ENCODE measurements around the gene CHRDL1.

DNA sequence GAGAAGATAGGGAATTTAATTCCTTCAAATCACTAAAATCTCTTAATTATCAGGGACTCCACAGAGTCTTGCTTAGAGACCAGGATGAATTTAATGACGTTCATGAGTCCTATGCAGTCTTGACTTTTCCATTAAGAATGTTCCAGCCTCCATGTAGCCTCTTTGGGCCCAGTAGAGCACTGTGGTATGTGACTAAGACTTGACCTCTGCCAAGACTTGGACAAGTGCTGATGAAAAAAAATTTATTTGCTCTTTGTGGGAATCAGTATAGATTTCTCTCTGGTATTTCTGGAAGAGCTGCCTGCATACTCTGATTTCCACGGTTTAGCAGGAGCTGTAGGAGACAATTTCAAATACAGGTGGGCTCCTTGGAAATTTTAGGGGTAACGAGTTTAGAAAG is 40.6 kb downstream of the CHRDL1 start:
- TF ChIP-seq, protein P1, sequence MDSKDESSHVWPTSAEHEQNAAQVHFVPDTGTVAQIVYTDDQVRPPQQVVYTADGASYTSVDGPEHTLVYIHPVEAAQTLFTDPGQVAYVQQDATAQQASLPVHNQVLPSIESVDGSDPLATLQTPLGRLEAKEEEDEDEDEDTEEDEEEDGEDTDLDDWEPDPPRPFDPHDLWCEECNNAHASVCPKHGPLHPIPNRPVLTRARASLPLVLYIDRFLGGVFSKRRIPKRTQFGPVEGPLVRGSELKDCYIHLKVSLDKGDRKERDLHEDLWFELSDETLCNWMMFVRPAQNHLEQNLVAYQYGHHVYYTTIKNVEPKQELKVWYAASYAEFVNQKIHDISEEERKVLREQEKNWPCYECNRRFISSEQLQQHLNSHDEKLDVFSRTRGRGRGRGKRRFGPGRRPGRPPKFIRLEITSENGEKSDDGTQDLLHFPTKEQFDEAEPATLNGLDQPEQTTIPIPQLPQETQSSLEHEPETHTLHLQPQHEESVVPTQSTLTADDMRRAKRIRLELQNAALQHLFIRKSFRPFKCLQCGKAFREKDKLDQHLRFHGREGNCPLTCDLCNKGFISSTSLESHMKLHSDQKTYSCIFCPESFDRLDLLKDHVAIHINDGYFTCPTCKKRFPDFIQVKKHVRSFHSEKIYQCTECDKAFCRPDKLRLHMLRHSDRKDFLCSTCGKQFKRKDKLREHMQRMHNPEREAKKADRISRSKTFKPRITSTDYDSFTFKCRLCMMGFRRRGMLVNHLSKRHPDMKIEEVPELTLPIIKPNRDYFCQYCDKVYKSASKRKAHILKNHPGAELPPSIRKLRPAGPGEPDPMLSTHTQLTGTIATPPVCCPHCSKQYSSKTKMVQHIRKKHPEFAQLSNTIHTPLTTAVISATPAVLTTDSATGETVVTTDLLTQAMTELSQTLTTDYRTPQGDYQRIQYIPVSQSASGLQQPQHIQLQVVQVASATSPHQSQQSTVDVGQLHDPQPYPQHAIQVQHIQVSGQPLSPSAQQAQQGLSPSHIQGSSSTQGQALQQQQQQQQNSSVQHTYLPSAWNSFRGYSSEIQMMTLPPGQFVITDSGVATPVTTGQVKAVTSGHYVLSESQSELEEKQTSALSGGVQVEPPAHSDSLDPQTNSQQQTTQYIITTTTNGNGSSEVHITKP (CRISPR knock-in tag; IDR thresholded peaks at IDR 0.05; ENCODE audit: low read depth) = no peak
- TF ChIP-seq NR1H2 (CRISPR knock-in tag; IDR thresholded peaks at IDR 0.05; ENCODE audit: borderline replicate concordance, low read depth) = no peak
- TF ChIP-seq, protein P2, sequence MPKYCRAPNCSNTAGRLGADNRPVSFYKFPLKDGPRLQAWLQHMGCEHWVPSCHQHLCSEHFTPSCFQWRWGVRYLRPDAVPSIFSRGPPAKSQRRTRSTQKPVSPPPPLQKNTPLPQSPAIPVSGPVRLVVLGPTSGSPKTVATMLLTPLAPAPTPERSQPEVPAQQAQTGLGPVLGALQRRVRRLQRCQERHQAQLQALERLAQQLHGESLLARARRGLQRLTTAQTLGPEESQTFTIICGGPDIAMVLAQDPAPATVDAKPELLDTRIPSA (CRISPR knock-in tag; IDR thresholded peaks at IDR 0.05; ENCODE audit: borderline replicate concordance) = no peak
- TF ChIP-seq RNF2 (conservative IDR thresholded peaks at IDR 0.05; ENCODE audit: low read depth) = no peak
- TF ChIP-seq CCDC6 (CRISPR knock-in tag; IDR thresholded peaks at IDR 0.05) = no peak
- no peak for TF ChIP-seq POLR2A (IDR thresholded peaks at IDR 0.05; ENCODE audit: insufficient read depth in 1 of 2, low read depth in 2 of 2, low read length in 2 of 2)
- no peak for TF ChIP-seq SAP130 (CRISPR knock-in tag; IDR thresholded peaks at IDR 0.05; ENCODE audit: low read depth)
- no peak for TF ChIP-seq NBN (conservative IDR thresholded peaks at IDR 0.05)
- TF ChIP-seq TAF1 (CRISPR knock-in tag; IDR thresholded peaks at IDR 0.05) = no peak
- TF ChIP-seq, protein P3, sequence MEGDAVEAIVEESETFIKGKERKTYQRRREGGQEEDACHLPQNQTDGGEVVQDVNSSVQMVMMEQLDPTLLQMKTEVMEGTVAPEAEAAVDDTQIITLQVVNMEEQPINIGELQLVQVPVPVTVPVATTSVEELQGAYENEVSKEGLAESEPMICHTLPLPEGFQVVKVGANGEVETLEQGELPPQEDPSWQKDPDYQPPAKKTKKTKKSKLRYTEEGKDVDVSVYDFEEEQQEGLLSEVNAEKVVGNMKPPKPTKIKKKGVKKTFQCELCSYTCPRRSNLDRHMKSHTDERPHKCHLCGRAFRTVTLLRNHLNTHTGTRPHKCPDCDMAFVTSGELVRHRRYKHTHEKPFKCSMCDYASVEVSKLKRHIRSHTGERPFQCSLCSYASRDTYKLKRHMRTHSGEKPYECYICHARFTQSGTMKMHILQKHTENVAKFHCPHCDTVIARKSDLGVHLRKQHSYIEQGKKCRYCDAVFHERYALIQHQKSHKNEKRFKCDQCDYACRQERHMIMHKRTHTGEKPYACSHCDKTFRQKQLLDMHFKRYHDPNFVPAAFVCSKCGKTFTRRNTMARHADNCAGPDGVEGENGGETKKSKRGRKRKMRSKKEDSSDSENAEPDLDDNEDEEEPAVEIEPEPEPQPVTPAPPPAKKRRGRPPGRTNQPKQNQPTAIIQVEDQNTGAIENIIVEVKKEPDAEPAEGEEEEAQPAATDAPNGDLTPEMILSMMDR (CRISPR knock-in tag; IDR thresholded peaks at IDR 0.05) = no peak
- no peak for TF ChIP-seq ZNF253 (CRISPR knock-in tag; IDR thresholded peaks at IDR 0.05; ENCODE audit: borderline replicate concordance)
- TF ChIP-seq ZNF432 (CRISPR knock-in tag; IDR thresholded peaks at IDR 0.05; ENCODE audit: borderline replicate concordance) = no peak
